Smooth muscle cell (in vitro differentiated cells): ENCODE measurements around the gene MGAT4C. TPM values are rescaled to one million over a fixed set of nuclear protein-coding genes. Genes with fewer than 3 reads are reported as not detected.

Experiments
- DNase-seq: peaks from one replicate; lab custom pipeline; 2025; ENCODE audit not compliant: unreplicated experiment; lab: John Stamatoyannopoulos, UW
- H2AFZ ChIP-seq: fragments of 200-600 bp; sonication (generic); 2 replicates; pipeline ENCODE4 v1.6.0; 2016; ENCODE audit warnings: antibody characterized with exemption, low read depth, mild to moderate bottlenecking
- H3F3A ChIP-seq: fragments of 200-600 bp; sonication (generic); 2 replicates; pipeline ENCODE4 v1.6.0; 2017; ENCODE audit warnings: antibody characterized with exemption, low read depth
- H3K27ac ChIP-seq: fragments of 200-600 bp; sonication (generic); 2 replicates; pipeline ENCODE4 v1.5.1; 2016; ENCODE audit warnings: low read depth, mild to moderate bottlenecking
- H3K27me3 ChIP-seq: fragments of 200-600 bp; sonication (generic); 2 replicates; pipeline ENCODE4 v1.6.1; 2016; ENCODE audit warnings: low read depth, mild to moderate bottlenecking
- H3K36me3 ChIP-seq: fragments of 200-600 bp; sonication (generic); 2 replicates; pipeline ENCODE4 v1.5.1; 2016; ENCODE audit warnings: low read depth
- H3K4me1 ChIP-seq: fragments of 200-600 bp; sonication (generic); 2 replicates; pipeline ENCODE4 v1.5.1; 2016; ENCODE audit warnings: low read depth
- H3K4me2 ChIP-seq: fragments of 200-600 bp; sonication (generic); 2 replicates; pipeline ENCODE4 v1.6.0; 2016; ENCODE audit warnings: mild to moderate bottlenecking
- H3K4me3 ChIP-seq: fragments of 200-600 bp; sonication (generic); 2 replicates; pipeline ENCODE4 v1.5.1; 2016; ENCODE audit warnings: mild to moderate bottlenecking
- H3K79me2 ChIP-seq: fragments of 200-600 bp; sonication (generic); 2 replicates; pipeline ENCODE4 v1.6.0; 2016; ENCODE audit warnings: low read depth, mild to moderate bottlenecking
- H3K9ac ChIP-seq: fragments of 200-600 bp; sonication (generic); 2 replicates; pipeline ENCODE4 v1.6.0; 2016; ENCODE audit warnings: low read depth
- H3K9me3 ChIP-seq: fragments of 200-600 bp; sonication (generic); replicated peaks from 2 replicates; pipeline ENCODE4 v1.5.1; 2016; ENCODE audit warnings: low read depth
- H4K20me1 ChIP-seq: fragments of 200-600 bp; sonication (generic); 2 replicates; pipeline ENCODE4 v1.6.0; 2016; ENCODE audit warnings: low read depth
- WGBS: methylation state at CpG from one replicate; pipeline ENCODE4 v1.1.7; 2016; ENCODE audit warnings: low lambda C conversion rate; 5-methylcytosine and 5-hydroxymethylcytosine counted together
- polyA plus RNA-seq: library from polyadenylated mRNA; unstranded; fragments of >200 nt; fragmentation: Nextera tagmentation; extraction: Ambion mirVana; gene quantifications from 2 replicates; pipeline ENCODE4 v1.2.1, GENCODE V29; 2016
- total RNA-seq: library from RNA; depleted of rRNA; stranded (reverse); fragments of >200 nt; gene quantifications from 2 replicates; pipeline ENCODE4 v1.2.3, GENCODE V29; 2014
- TF ChIP-seq, protein P1 (sequence below): fragments of 200-600 bp; sonication (generic); IDR thresholded peaks from 2 replicates; pipeline ENCODE4 v1.5.1; 2017; ENCODE audit warnings: borderline replicate concordance, mild to moderate bottlenecking, antibody characterized with exemption; ENCODE audit not compliant: insufficient read depth, poor library complexity, severe bottlenecking

Gene MGAT4C
- total and polyA plus RNA-seq, 2 experiments from 2014 or later, result 0.22 TPM; not detected in 1

DNA sequence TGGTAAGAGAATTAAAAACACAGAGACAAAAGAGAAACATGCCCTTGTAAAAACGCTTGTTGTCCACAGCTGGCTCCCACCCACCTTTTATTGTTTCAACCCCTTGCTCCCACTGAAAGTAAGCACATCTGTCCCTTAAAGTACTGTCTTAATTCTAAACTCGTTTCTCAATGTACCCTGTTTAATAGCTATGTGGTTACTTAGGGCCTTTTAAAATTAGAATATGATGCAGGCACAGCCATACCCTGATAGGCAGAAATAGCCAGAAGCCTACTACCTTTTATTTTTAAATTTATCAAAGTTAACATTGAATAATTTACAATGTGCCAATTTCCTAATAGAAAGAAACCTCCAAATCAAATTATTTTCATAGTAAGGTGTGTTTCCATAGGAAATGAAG, 4.0 kb upstream of the MGAT4C start:
- WGBS, result 87% methylated on average over 2 of the region's 2 CpGs
- H3K4me1 ChIP-seq, result no peaks in the 10 kb centered on the region
- TF ChIP-seq, protein P1, sequence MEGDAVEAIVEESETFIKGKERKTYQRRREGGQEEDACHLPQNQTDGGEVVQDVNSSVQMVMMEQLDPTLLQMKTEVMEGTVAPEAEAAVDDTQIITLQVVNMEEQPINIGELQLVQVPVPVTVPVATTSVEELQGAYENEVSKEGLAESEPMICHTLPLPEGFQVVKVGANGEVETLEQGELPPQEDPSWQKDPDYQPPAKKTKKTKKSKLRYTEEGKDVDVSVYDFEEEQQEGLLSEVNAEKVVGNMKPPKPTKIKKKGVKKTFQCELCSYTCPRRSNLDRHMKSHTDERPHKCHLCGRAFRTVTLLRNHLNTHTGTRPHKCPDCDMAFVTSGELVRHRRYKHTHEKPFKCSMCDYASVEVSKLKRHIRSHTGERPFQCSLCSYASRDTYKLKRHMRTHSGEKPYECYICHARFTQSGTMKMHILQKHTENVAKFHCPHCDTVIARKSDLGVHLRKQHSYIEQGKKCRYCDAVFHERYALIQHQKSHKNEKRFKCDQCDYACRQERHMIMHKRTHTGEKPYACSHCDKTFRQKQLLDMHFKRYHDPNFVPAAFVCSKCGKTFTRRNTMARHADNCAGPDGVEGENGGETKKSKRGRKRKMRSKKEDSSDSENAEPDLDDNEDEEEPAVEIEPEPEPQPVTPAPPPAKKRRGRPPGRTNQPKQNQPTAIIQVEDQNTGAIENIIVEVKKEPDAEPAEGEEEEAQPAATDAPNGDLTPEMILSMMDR, result no peak

DNA sequence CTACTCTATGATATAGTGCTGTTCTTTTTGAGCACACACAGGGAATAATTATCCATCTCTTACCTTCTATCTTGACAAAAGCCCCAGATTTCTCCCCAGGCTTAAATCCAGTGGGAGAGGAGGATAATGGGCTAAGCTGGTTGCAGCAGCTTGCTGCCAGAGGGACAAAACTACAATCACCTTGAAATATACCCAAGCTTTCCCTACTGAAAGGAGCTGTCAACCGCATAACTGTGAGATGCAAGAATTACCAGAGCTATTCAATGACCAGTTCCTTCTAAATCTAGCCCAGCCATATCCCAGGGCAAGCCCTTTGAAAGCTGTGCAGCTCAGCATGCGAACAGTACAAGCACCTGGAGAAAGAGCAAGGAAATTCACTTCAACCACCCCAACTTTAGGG, 943 bp upstream of the MGAT4C start:
- no peak overlapping the region for H2AFZ ChIP-seq
- no peak overlapping the region for H3K4me2 ChIP-seq
- no peaks in the 10 kb centered on the region for H3K36me3 ChIP-seq
- no peaks in the 10 kb centered on the region for H3F3A ChIP-seq
- no peaks in the 10 kb centered on the region for H3K27me3 ChIP-seq
- DNase-seq, result no peak
- H3K27ac ChIP-seq, result no peak overlapping the region
- 76% methylated on average over 2 of the region's 2 CpGs for WGBS
- no peak overlapping the region for H3K4me3 ChIP-seq
- no peak overlapping the region for H3K9ac ChIP-seq
- no peaks in the 10 kb centered on the region for H4K20me1 ChIP-seq
- H3K9me3 ChIP-seq, result no peaks in the 10 kb centered on the region
- TF ChIP-seq, protein P1, result no peak
- H3K79me2 ChIP-seq, result no peaks in the 10 kb centered on the region
- no peaks in the 10 kb centered on the region for H3K4me1 ChIP-seq

More for the DNA sequence above, 4.0 kb upstream of the MGAT4C start:
- Histone ChIP-seq H3F3A (no peaks in the 10 kb centered on the region), H3K27ac (no peak overlapping the region), H3K9ac (no peak overlapping the region), H2AFZ (no peak overlapping the region), H3K9me3 (no peaks in the 10 kb centered on the region), H4K20me1 (no peaks in the 10 kb centered on the region), H3K27me3 (no peaks in the 10 kb centered on the region), H3K79me2 (no peaks in the 10 kb centered on the region), H3K4me2 (no peak overlapping the region), H3K36me3 (no peaks in the 10 kb centered on the region), H3K4me3 (no peak overlapping the region)
- no peak for DNase-seq

DNA sequence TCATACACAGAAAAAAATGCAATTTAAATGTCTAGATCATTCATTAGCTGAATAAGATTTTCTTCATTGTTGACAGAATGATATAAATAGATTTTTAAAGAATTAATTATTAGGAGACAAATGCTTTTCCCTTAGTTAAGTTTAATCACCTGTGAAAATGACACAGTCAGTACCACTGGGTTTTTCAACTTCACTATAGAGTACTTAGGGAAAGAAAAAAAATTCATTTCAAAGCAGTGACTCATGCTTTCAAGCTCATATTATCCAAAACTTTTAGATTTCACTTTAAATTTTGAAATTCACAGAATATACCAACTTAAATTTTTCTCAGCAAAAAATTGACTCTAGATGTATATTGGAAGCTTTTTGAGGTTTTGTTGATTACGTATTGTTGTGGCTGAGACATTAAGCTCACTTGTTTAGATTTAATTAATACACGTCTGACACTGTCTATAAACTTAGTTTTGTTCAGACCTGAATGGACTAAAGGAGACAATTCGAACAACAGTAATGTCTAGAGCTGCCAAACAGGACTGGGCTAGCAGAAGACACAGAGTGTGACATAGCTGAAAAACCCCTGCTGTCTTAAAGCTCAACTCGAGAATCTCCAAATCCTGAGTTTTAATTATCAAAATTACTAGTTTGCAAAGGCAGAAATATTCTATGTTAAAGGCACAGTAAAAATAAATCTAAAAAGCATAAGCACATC, 1.6 kb downstream of the MGAT4C start:
- DNase-seq, result no peak
- no peaks in the 10 kb centered on the region for H3K9me3 ChIP-seq
- no peak overlapping the region for H3K4me2 ChIP-seq
- no peaks in the 10 kb centered on the region for H3K27me3 ChIP-seq
- WGBS, result 61% methylated on average over 4 of the region's 4 CpGs
- H4K20me1 ChIP-seq, result no peaks in the 10 kb centered on the region
- no peak overlapping the region for H3K4me3 ChIP-seq
- H3K27ac ChIP-seq, result peak overlapping the region; percentile 16
- H2AFZ ChIP-seq, result no peak overlapping the region
- no peak overlapping the region for H3K9ac ChIP-seq
- no peaks in the 10 kb centered on the region for H3K4me1 ChIP-seq
- H3F3A ChIP-seq, result no peaks in the 10 kb centered on the region
- H3K79me2 ChIP-seq, result no peaks in the 10 kb centered on the region
- TF ChIP-seq, protein P1, result no peak
- H3K36me3 ChIP-seq, result no peaks in the 10 kb centered on the region

DNA sequence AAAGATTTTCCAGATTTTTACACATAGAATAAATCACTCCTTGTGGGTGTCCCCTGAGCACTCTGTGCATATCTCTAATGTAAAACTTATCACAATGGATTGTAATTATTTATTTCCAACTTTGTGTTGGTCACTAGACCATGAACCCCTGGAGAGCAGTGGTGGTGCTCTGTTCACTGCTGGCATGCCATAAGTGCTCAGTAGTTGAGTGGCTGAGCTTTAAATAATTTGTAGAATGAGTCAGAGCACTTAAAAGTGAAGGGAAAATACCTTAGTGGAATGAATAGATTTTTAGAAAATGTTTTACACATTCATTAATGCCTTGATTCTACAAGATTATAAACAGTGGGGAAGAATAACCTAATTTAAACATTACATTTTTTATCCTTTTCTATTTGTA, 6.3 kb downstream of the MGAT4C start:
- Histone ChIP-seq H4K20me1 (no peaks in the 10 kb centered on the region), H3K79me2 (no peaks in the 10 kb centered on the region), H3K9ac (no peak overlapping the region), H3K4me1 (no peaks in the 10 kb centered on the region), H3K27me3 (no peaks in the 10 kb centered on the region), H3F3A (no peaks in the 10 kb centered on the region), H3K9me3 (no peaks in the 10 kb centered on the region), H2AFZ (peak overlapping the region; percentile 5), H3K4me2 (peak overlapping the region; percentile 71), H3K4me3 (no peak overlapping the region), H3K36me3 (no peaks in the 10 kb centered on the region), H3K27ac (peak overlapping the region; percentile 33)
- no peak for DNase-seq
- TF ChIP-seq, protein P1, result no peak
